Rectal smooth muscle tissue (tissue), 1 donor: Measurements from ENCODE around the gene SCNN1A.

Source experiments
- H3K27ac ChIP-seq: one replicate; pipeline ENCODE4 v1.7.0; 2013; ENCODE audit warnings: low read depth, low read length, inconsistent platforms
- H3K27me3 ChIP-seq: one replicate; pipeline ENCODE4 v1.7.0; 2013; ENCODE audit warnings: low read length; ENCODE audit not compliant: control insufficient read depth, insufficient read depth
- H3K36me3 ChIP-seq: one replicate; pipeline ENCODE4 v1.7.0; 2013; ENCODE audit warnings: low read length; ENCODE audit not compliant: control insufficient read depth, insufficient read depth
- H3K4me1 ChIP-seq: one replicate; pipeline ENCODE4 v1.7.0; 2013; ENCODE audit warnings: low read length; ENCODE audit not compliant: control insufficient read depth, insufficient read depth
- H3K4me3 ChIP-seq: one replicate; pipeline ENCODE4 v1.7.0; 2013; ENCODE audit warnings: low read length
- H3K9ac ChIP-seq: one replicate; pipeline ENCODE4 v1.7.0; 2013; ENCODE audit warnings: low read length

The SCNN1A gene

DNA sequence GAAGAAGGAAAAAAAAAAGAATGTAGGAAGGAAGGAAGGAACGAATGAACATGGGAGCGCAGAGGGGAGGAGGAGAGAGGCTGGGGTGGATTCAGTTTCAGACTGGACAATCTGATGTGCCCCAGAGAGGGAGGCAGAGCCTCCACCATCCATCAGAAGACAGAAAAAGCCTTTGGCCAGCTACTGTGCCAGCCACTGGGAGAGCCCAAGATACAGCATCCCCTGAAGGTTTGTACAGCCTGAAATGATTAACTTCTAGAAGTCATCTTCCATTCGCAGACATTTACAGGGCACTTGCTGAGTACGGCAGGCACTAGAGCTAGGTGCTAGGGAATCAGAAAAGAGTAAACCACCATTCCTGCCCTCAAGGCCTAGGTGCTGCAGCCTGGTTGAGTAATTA lies 55.9 kb downstream of the SCNN1A start:
- H3K9ac ChIP-seq: no peak overlapping the region
- H3K36me3 ChIP-seq: no peaks in the 10 kb centered on the region
- H3K4me1 ChIP-seq: peaks cover 9% of the 10 kb centered on the region
- H3K27me3 ChIP-seq: no peaks in the 10 kb centered on the region
- H3K27ac ChIP-seq: no peak overlapping the region
- H3K4me3 ChIP-seq: no peak overlapping the region

DNA sequence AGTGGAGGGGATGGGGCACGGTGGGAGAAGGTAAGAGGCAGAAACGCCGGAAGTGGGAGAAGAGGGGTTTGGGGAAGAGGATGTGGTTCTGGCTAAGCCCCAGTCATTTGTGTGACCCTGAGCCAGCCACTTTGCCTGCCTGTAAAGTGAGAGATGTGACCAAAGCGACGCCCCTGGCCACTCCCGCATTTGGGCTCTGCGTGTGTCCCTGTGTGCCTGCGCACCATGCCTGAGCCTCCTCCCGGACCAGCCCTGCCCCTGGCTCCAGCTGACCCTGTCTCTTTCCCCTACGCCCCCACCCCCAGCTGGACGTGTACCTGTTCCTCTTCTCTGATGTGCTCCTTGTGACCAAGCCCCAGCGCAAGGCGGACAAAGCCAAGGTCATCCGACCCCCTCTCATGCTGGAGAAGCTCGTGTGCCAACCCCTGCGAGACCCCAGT lies 56.9 kb downstream of the SCNN1A start:
- Histone ChIP-seq H3K4me3 (no peak overlapping the region), H3K4me1 (peaks cover 5% of the 10 kb centered on the region), H3K27ac (no peak overlapping the region), H3K27me3 (no peaks in the 10 kb centered on the region), H3K36me3 (no peaks in the 10 kb centered on the region), H3K9ac (no peak overlapping the region)

DNA sequence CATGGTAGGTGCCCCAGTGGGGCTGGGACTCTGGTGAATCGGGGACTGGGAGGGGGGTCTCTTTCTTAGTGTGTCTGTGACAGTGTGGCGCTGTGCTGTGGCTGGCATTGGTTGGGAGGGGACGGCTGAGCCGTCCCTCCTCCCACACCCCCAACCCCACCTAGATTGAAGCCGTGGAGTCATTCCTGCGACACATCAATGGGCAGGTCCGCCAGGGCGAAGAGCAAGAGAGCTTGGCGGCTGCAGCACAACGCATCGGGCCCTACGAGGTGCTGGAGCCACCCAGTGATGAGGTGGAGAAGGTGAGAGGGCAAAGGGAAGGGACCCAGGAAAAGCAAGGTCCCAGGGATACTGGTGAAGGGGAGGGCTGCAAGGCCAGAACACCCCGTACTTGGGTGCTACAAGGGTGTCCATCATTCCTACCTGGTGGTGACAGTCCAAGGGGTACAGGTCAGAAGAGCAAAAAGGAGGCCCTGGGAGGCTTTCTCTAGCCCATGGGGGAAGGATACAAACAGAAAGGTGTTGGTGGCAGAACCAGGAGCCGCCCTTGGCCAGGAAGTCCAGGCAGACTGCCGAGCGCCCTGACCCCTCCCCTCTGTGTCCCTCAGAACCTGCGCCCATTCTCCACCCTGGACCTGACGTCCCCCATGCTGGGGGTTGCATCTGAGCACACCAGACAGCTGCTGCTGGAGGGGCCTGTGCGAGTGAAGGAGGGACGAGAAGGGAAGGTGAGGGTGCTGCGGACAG lies 57.5 kb downstream of the SCNN1A start:
- H3K27me3 ChIP-seq: peaks cover 2% of the 10 kb centered on the region
- H3K27ac ChIP-seq: no peak overlapping the region
- no peak overlapping the region for H3K9ac ChIP-seq
- peaks cover 3% of the 10 kb centered on the region for H3K4me1 ChIP-seq
- no peaks in the 10 kb centered on the region for H3K36me3 ChIP-seq
- H3K4me3 ChIP-seq: no peak overlapping the region

DNA sequence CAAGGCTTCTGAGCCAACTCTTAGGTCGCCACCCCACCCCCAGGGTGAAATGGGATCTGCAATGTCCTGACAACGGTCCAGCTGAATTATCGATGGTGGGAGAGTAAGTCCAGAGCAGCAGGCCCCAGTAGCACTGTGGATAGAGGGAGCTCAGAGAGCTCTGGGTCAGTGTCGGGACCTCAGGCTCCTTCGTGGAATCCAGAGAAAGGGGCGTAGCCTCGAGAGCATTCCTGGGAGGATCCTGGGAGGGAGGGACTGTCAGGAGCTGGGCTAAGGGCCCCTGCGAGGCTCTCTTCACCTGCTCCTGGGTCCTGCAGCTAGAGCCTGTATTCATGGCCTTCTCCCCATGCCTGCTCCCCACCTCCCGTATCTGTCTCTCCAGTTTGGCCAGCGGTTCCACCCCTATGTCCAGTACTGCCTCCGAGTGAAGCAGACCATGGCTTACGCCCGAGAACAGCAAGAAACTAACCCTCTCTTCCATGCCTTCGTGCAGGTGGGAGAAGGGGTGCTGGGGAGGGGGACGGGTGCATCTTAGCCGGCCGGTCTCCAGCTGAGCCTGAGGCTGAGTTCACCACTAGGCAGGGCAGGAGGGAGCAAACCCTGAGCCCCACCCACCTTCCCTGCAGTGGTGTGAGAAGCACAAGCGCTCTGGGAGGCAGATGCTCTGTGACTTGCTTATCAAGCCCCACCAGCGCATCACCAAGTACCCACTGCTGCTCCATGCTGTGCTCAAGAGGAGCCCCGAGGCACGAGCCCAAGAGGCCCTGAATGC lies 58.3 kb downstream of the SCNN1A start:
- Histone ChIP-seq H3K36me3 (no peaks in the 10 kb centered on the region), H3K9ac (no peak overlapping the region), H3K27ac (no peak overlapping the region), H3K4me1 (no peaks in the 10 kb centered on the region), H3K4me3 (no peak overlapping the region), H3K27me3 (peaks cover 3% of the 10 kb centered on the region)

DNA sequence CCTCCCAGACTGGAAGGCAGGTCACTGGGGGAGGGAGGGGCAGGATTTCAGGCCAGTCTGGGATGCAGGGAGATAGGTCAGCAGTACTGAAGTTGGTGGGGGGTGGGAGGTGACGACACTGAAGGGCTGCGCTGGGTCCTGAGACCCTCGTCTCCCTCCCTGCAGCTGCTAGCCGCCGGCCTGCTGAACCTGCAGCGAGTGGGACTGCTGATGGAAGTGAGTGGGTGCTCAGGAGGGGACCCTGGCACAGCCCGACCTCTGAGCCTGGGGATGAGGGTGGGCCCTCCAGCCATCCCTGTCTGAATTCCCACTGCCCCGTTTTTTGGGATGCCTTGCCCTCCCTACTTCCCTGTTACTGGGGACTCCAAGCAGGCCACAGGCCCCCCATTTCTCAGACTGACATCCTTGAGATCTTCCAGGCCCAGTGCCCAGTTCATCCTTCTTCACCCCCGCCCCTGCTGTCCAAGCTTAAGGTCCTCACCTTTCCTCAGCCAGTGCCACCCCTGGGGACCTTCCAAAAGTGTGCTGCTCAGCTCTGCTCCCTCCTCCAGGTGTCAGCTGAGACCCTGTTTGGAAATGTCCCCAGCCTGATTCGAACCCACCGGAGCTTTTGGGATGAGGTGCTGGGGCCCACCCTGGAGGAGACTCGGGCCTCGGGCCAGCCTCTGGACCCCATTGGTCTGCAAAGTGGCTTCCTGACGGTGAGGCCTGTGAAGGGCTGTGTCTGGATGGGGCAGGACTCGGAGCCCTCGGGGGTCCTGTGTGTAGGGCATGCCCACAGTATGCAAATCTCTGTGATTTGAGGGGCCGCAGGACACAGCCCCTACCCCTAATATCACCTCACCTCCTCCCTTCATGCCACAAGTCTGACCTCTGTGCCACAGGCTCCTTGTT lies 59.4 kb downstream of the SCNN1A start:
- H3K4me3 ChIP-seq: no peak overlapping the region
- no peak overlapping the region for H3K9ac ChIP-seq
- H3K27me3 ChIP-seq: peaks cover 4% of the 10 kb centered on the region
- H3K27ac ChIP-seq: no peak overlapping the region
- H3K4me1 ChIP-seq: no peaks in the 10 kb centered on the region
- no peaks in the 10 kb centered on the region for H3K36me3 ChIP-seq

DNA sequence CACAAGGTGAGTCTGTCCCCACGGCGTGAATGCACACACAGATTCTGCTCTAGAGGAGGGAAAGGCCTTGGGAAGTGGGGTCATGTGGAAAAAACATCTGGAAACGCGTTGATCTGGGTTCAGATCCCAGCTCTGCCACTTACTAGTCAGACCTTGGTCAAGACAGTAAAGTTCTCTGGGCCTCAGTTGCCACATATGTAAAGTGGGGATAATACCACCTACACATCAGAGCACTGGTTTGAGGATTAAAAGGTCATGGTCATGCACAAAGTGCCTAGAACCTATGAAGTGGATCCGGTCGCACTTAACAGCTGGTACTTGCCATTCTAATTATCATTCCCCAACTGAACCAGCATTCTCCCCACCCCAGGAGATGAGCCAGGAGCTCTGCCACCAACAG lies 60.2 kb downstream of the SCNN1A start:
- no peaks in the 10 kb centered on the region for H3K4me1 ChIP-seq
- H3K4me3 ChIP-seq: no peak overlapping the region
- H3K27ac ChIP-seq: no peak overlapping the region
- H3K27me3 ChIP-seq: peaks cover 7% of the 10 kb centered on the region
- H3K36me3 ChIP-seq: no peaks in the 10 kb centered on the region
- H3K9ac ChIP-seq: no peak overlapping the region

DNA sequence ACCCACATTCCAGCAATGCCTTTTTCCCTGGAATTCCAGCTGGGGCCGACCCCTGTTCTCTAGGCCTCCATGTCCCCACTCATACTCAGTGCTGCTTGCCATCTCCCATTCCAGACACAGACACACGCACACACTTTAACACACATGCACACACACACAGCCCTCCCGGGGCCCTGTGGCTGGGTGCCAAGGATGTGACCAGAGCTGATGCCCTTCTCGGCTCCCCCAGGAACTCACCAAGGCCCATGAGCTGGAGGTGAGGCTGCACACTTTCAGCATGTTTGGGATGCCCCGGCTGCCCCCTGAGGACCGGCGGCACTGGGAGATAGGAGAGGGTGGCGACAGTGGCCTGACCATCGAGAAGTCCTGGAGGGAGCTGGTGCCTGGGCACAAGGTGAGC lies 60.6 kb downstream of the SCNN1A start:
- Histone ChIP-seq H3K4me1 (no peaks in the 10 kb centered on the region), H3K9ac (no peak overlapping the region), H3K27ac (no peak overlapping the region), H3K4me3 (no peak overlapping the region), H3K27me3 (peaks cover 7% of the 10 kb centered on the region), H3K36me3 (no peaks in the 10 kb centered on the region)

DNA sequence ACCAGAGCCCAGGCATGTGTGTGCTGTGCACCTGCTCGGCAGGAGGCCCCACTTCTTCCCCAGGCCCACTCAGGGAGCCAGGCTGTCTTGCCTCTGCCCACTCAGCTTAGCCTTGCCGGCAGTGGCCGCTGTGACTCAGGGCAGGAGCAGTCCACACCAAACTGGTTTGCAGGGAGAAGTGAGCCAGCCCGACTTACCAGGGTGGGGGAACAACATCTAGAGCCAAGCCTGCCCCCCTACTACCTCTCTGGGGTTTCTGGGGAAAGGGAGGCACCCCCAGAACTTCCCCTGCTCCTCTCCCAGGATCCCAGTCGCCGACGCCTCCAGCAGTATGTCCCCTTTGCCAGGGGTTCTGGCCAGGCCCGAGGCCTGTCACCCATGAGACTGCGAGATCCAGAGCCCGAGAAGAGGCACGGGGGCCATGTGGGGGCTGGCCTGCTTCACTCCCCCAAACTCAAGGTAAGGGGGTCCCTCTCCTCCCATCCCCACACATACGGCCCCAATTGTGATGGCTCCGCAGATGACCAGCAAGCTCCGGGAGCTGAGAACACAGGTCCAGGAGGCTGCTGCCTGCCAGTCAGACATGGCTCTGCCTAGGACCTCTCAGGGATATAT lies 61.9 kb downstream of the SCNN1A start:
- H3K9ac ChIP-seq: no peak overlapping the region
- no peaks in the 10 kb centered on the region for H3K36me3 ChIP-seq
- no peaks in the 10 kb centered on the region for H3K4me1 ChIP-seq
- H3K27ac ChIP-seq: no peak overlapping the region
- H3K4me3 ChIP-seq: peak overlapping the region; percentile 42
- H3K27me3 ChIP-seq: peaks cover 7% of the 10 kb centered on the region

DNA sequence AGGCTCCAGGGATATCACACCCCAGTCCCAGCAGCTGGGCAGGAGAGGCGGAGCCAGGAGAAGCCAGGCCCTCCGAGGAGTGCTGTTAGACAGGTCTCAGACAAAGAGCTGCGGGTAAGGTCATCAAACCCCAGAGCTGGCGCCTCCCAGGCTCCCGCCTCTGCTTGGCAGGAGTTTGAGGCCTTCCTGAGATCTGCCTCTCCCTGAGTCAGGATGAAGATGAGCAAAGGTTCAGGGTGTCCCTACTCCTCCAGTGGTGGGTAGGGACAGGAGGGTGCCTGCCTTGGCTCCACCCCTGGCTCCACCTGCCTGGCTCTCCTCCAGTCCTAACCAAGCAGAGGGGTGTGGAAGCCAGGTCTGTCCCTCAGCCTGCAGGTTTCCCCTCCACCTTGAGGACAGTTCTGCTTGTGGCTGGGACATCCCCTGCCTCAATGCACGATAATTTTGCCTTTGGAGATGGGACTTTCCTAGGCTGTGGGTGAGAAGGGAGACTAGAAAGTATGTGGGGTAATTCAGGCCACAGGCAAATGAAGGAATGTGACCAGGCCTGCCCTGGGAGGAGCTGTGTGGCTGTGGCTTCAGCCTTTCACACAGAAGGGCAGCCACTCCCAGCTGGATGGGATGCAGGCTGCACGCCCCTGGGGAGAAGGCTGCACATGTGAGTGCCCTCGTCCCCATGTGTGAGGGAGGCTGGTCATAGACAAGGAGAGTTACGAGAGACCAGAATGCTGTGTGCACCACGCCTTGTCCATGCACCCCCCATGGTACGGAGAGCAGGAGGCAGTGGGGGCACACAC lies 62.6 kb downstream of the SCNN1A start:
- Histone ChIP-seq H3K27me3 (peaks cover 7% of the 10 kb centered on the region), H3K4me3 (peak overlapping the region; percentile 42)

DNA sequence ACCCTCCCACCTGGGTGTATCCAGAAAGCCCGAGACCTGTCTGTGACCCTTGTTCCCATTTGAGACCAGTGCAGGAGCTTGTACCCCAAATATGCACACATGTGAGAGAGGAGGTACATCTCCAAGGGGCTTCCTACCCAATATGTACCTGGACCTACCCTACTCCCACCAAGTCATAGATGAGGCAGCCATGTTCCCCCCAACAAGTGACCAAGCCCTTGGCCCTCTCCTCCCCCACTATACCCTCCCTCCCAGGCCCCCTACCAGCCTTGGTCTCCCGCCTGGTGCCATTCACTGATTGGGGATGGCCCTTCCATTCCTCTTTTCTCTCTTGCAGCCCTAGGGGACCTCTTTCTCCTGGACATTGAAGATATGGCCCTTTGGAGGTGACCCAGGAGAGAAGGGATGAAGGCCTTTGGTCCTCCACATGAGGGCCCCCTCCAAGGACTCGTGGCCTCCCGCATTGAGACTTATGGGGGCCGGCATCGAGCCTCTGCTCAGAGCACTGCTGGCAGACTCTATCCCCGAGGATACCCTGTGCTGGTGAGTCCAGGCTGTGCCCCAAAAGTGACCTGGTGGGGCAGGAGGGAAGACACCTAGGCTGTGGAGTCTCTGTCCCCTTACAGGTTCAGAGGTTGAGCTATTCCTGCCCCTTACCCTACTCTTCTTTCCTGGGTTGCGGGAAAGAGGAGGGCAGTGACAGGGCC lies 63.4 kb downstream of the SCNN1A start:
- no peaks in the 10 kb centered on the region for H3K36me3 ChIP-seq
- peaks cover 7% of the 10 kb centered on the region for H3K27me3 ChIP-seq
- H3K4me3 ChIP-seq: no peak overlapping the region
- no peak overlapping the region for H3K27ac ChIP-seq
- H3K4me1 ChIP-seq: no peaks in the 10 kb centered on the region
- H3K9ac ChIP-seq: no peak overlapping the region

More for the DNA sequence above, 62.6 kb downstream of the SCNN1A start:
- no peak overlapping the region for H3K9ac ChIP-seq
- H3K36me3 ChIP-seq: no peaks in the 10 kb centered on the region
- no peak overlapping the region for H3K27ac ChIP-seq
- H3K4me1 ChIP-seq: no peaks in the 10 kb centered on the region
